Stimulated activated memory B cell treated with anti-CD40 and anti-IgM and Interleukin-4, amounts not matched to agents 10 μg/mL and 1 μg/mL and 100 μg/mL, for 72 hours (primary cell): Measurements from ENCODE around the gene ERMAP.

ENCODE experiments used
- ATAC-seq: fragments of 150-1000 bp; cut with Tn5 transposase; 2 replicates; pipeline ENCODE4 v1.10.0; 2021
- H3K27ac Mint-ChIP-seq: one replicate; pipeline ENCODE4 v1.8.0; 2022; ENCODE audit warnings: mild to moderate bottlenecking, mixed read lengths
- H3K27me3 Mint-ChIP-seq: one replicate; pipeline ENCODE4 v1.8.0; 2022; ENCODE audit warnings: mixed read lengths
- H3K36me3 Mint-ChIP-seq: one replicate; pipeline ENCODE4 v1.8.0; 2022; ENCODE audit warnings: mixed read lengths
- H3K4me1 Mint-ChIP-seq: one replicate; pipeline ENCODE4 v1.8.0; 2022; ENCODE audit warnings: mixed read lengths
- H3K4me3 Mint-ChIP-seq: one replicate; pipeline ENCODE4 v1.8.0; 2022; ENCODE audit warnings: mild to moderate bottlenecking, moderate library complexity, mixed read lengths
- H3K9me3 Mint-ChIP-seq: one replicate; pipeline ENCODE4 v1.8.0; 2022; ENCODE audit warnings: mixed read lengths

Gene ERMAP

GRCh38 chr1:42825036-42825851, 8.3 kb downstream of the ERMAP start:
- Mint-ChIP-seq H3K4me3 (no peak overlapping the region), H3K36me3 (peaks cover 4% of the 10 kb centered on the region), H3K4me1 (no peaks in the 10 kb centered on the region), H3K9me3 (no peaks in the 10 kb centered on the region), H3K27me3 (no peaks in the 10 kb centered on the region), H3K27ac (no peak overlapping the region)
- no peak for ATAC-seq

DNA sequence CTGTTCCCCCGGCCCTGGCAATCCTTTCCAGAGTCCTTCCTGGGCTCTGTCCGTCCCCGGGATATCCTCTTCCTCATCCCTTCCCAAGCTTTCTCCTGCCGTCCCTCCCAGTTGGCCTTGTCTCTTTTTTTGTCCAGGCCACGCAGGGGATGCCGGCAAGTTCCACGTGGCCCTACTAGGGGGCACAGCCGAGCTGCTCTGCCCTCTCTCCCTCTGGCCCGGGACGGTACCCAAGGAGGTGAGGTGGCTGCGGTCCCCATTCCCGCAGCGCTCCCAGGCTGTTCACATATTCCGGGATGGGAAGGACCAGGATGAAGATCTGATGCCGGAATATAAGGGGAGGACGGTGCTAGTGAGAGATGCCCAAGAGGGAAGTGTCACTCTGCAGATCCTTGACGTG, 13.7 kb downstream of the ERMAP start:
- Mint-ChIP-seq H3K4me1 (peaks cover 6% of the 10 kb centered on the region), H3K27me3 (no peaks in the 10 kb centered on the region), H3K9me3 (no peaks in the 10 kb centered on the region), H3K4me3 (no peak overlapping the region), H3K27ac (no peak overlapping the region), H3K36me3 (peaks cover 12% of the 10 kb centered on the region)
- ATAC-seq = no peak

DNA sequence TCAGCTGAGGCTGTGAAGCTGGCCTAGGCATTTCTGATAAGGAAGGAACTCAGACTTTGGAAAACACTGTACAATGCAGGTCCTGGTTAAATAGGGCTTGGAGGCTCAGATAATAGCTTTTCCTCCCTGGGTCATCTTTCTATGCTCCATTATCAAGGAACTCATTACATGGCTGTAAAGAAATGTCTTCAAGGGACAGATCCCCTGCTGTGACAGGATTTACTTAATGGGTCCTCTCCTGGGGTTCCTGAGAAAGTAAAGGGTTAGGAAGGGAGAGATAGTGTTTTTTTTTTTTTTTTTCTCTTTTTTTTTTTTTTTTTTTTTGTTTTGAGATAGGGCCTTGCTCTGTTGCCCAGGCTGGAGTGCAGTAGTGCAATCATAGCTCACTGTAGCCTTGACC, 14.4 kb downstream of the ERMAP start:
- no peak for ATAC-seq
- peaks cover 12% of the 10 kb centered on the region for H3K36me3 Mint-ChIP-seq
- peaks cover 6% of the 10 kb centered on the region for H3K4me1 Mint-ChIP-seq
- no peaks in the 10 kb centered on the region for H3K9me3 Mint-ChIP-seq
- no peak overlapping the region for H3K27ac Mint-ChIP-seq
- no peaks in the 10 kb centered on the region for H3K27me3 Mint-ChIP-seq
- H3K4me3 Mint-ChIP-seq = no peak overlapping the region

DNA sequence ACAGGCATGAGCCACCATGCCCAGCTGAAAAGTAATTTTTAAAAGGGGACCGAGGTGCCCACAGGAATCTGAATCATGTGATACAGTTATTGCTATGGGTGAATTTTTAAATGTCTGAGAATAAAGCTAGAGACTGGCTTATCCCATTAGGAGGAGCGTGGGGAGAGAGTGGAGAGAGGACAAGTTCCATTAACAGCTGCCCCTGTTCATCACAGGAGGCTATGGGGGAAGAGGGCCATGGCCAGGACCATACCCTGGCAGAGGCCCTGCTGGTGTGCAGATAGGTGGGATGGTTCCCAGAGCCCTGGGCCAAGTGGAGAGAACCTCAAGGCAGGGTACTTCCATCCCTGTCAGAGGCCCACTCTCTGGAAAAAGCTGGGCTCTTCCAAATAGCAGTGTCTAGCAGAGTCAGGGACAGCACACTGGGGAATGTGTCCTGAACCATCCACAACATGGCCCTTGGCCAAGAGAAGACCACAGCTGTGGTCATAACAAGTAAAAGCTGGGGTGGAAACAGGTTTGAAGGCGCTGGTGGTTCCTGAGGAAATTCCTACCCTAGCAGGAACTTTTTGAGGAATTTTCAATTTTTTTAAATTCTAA, 15.8 kb downstream of the ERMAP start:
- Mint-ChIP-seq H3K4me1 (peaks cover 9% of the 10 kb centered on the region), H3K27me3 (no peaks in the 10 kb centered on the region), H3K9me3 (no peaks in the 10 kb centered on the region), H3K4me3 (no peak overlapping the region), H3K27ac (no peak overlapping the region), H3K36me3 (peaks cover 12% of the 10 kb centered on the region)
- ATAC-seq = no peak

DNA sequence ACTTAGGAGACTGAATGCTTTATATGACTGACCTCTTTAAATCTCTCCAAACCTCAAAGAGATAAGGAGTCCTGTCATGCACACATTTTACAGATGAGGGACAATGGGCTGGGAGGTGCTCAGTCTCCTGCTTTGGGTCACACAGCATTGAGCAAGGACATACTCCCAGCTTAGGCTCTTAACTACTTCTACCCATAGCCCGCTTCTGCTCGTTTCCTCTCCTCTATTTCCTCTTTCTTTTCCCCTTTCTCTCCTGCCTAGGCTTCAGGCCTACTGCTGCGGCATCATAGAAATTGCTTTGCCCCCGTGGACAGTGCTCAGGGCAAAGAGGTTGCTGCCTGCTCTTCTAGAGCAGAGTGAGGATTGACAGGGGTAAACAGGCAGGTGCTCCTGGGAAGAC, 17.1 kb downstream of the ERMAP start:
- peaks cover 12% of the 10 kb centered on the region for H3K36me3 Mint-ChIP-seq
- no peak overlapping the region for H3K27ac Mint-ChIP-seq
- no peak overlapping the region for H3K4me3 Mint-ChIP-seq
- no peaks in the 10 kb centered on the region for H3K27me3 Mint-ChIP-seq
- no peaks in the 10 kb centered on the region for H3K9me3 Mint-ChIP-seq
- ATAC-seq = no peak
- peaks cover 20% of the 10 kb centered on the region for H3K4me1 Mint-ChIP-seq

DNA sequence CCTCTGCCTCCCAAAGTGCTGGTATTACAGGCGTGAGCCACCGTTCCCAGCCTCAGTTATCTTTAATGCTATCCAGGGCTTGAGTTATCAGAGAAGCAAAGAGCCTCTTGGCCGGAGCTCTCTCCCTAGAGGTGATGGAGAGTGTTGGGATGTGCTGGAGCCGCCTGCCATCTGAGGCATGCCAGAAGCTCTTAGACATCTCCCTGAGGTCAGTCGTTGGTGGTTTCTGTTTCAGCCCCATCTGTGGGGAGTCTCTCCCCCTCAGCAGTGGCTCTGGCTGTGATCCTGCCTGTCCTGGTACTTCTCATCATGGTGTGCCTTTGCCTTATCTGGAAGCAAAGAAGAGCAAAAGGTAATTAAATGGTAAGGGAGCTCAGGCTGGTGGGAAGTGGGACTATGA, 17.9 kb downstream of the ERMAP start:
- no peaks in the 10 kb centered on the region for H3K9me3 Mint-ChIP-seq
- no peak for ATAC-seq
- H3K27me3 Mint-ChIP-seq = no peaks in the 10 kb centered on the region
- H3K27ac Mint-ChIP-seq = no peak overlapping the region
- H3K4me3 Mint-ChIP-seq = no peak overlapping the region
- peaks cover 12% of the 10 kb centered on the region for H3K36me3 Mint-ChIP-seq
- H3K4me1 Mint-ChIP-seq = peaks cover 20% of the 10 kb centered on the region

DNA sequence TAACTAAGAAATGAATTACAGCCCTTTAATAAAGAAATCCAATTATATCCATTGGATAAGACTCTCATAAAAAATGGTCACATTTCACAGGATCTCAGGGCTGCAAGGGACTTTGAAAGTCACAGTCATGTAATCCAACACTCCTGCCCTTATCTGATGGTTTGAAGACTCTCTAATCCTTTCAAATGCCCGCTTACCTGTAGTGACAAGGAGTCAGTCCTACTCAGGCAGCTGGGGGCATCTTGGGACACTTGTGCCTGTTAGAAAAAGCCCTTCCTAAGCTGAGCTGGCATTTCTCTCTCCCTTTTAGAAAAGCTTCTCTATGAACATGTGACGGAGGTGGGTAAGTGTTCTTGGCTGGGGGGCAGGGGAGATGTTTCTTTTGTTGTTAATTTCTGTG, 18.5 kb downstream of the ERMAP start:
- Mint-ChIP-seq H3K4me1 (peaks cover 20% of the 10 kb centered on the region), H3K27ac (no peak overlapping the region)
- no peak for ATAC-seq

GRCh38 chr1:42837709-42838108, 20.8 kb downstream of the ERMAP start:
- Mint-ChIP-seq H3K4me1 (peaks cover 20% of the 10 kb centered on the region), H3K9me3 (no peaks in the 10 kb centered on the region), H3K27ac (peak overlapping the region; percentile 20), H3K27me3 (no peaks in the 10 kb centered on the region), H3K36me3 (peaks cover 8% of the 10 kb centered on the region), H3K4me3 (no peak overlapping the region)
- no peak for ATAC-seq

More for the DNA sequence above, 18.5 kb downstream of the ERMAP start:
- Mint-ChIP-seq H3K9me3 (no peaks in the 10 kb centered on the region), H3K27me3 (no peaks in the 10 kb centered on the region), H3K36me3 (peaks cover 7% of the 10 kb centered on the region), H3K4me3 (no peak overlapping the region)

- peak overlapping the region; percentile 20 for H3K27ac Mint-ChIP-seq
- no peak overlapping the region for H3K4me3 Mint-ChIP-seq
- peaks cover 20% of the 10 kb centered on the region for H3K4me1 Mint-ChIP-seq
- no peaks in the 10 kb centered on the region for H3K9me3 Mint-ChIP-seq
- peaks cover 17% of the 10 kb centered on the region for H3K36me3 Mint-ChIP-seq
- ATAC-seq = peak; percentile 70
- no peaks in the 10 kb centered on the region for H3K27me3 Mint-ChIP-seq
Observed at GRCh38 chr1:42838482-42839190, 21.7 kb downstream of the ERMAP start.

GRCh38 chr1:42841010-42841409, 24.1 kb downstream of the ERMAP start:
- H3K4me3 Mint-ChIP-seq = no peak overlapping the region
- H3K27ac Mint-ChIP-seq = no peak overlapping the region
- peaks cover 14% of the 10 kb centered on the region for H3K4me1 Mint-ChIP-seq
- no peaks in the 10 kb centered on the region for H3K27me3 Mint-ChIP-seq
- no peak for ATAC-seq
- H3K36me3 Mint-ChIP-seq = peaks cover 19% of the 10 kb centered on the region
- no peaks in the 10 kb centered on the region for H3K9me3 Mint-ChIP-seq

DNA sequence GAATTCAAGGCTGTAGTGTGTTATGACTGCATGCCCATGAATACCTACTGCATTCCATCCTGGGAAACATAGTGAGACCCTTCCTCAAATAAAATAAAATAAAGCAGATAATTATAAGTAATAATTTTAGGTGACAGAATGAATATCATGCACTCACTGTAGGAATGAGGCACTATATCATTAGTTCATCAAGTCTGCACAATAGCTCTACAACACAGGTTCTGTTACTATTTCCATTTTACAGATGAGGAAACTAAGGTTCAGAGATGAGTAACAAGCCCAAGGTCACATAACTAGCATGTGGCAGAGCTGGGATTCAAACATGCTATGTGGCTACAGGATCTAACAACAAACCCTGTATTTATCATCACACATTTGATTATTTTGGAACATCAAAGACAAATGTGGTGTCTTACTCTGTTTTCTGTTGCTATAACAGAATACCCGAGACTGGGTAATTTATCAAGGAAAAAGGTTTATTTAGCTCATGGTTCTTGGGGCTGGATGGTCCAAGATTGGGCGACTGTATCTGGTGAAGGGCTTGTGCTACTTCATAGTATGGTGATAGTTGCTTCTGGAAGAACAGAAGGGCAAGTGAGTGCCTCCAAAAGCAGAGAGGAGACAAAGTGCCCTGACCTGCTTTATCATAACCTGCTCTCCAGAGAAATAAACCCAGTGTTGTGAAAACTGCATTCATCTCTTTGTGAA, 24.7 kb downstream of the ERMAP start:
- H3K27me3 Mint-ChIP-seq = no peaks in the 10 kb centered on the region
- no peak for ATAC-seq
- peaks cover 19% of the 10 kb centered on the region for H3K36me3 Mint-ChIP-seq
- H3K27ac Mint-ChIP-seq = no peak overlapping the region
- H3K4me3 Mint-ChIP-seq = no peak overlapping the region
- H3K4me1 Mint-ChIP-seq = peaks cover 14% of the 10 kb centered on the region
- H3K9me3 Mint-ChIP-seq = no peaks in the 10 kb centered on the region

- peaks cover 19% of the 10 kb centered on the region for H3K4me1 Mint-ChIP-seq
- H3K27ac Mint-ChIP-seq = no peak overlapping the region
- no peak overlapping the region for H3K4me3 Mint-ChIP-seq
- H3K36me3 Mint-ChIP-seq = peaks cover 22% of the 10 kb centered on the region
- H3K27me3 Mint-ChIP-seq = no peaks in the 10 kb centered on the region
- H3K9me3 Mint-ChIP-seq = no peaks in the 10 kb centered on the region
- ATAC-seq = no peak
Observed at GRCh38 chr1:42844592-42845140, 27.7 kb downstream of the ERMAP start.

GRCh38 chr1:42845193-42845592, 28.3 kb downstream of the ERMAP start:
- Mint-ChIP-seq H3K27me3 (no peaks in the 10 kb centered on the region), H3K27ac (no peak overlapping the region), H3K4me3 (no peak overlapping the region), H3K4me1 (peaks cover 19% of the 10 kb centered on the region), H3K9me3 (peaks cover 3% of the 10 kb centered on the region), H3K36me3 (peaks cover 27% of the 10 kb centered on the region)
- ATAC-seq = no peak

DNA sequence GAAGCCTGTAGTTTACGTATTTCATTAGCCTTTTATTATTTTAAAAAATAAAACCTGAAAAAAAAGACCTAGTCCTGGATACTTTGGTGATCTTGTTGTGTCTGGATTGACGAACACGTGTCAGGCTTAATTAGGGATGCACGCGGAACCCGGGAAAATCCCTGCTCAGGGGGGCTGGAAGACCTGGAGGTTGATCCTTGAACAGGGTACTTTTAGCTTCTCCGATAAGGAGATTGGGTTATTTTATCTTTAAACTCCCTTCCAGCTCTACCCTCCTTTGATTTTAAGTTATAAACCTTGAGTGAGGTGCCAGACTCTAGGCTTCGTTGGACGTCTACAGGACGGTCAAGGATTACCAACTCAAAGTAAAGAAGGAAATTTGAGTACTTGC, 28.9 kb downstream of the ERMAP start:
- peak overlapping the region; percentile 86 for H3K4me3 Mint-ChIP-seq
- ATAC-seq = peak; percentile 38
- peak overlapping the region; percentile 65 for H3K27ac Mint-ChIP-seq
- peaks cover 19% of the 10 kb centered on the region for H3K4me1 Mint-ChIP-seq
- peaks cover 26% of the 10 kb centered on the region for H3K36me3 Mint-ChIP-seq
- peaks cover 3% of the 10 kb centered on the region for H3K9me3 Mint-ChIP-seq
- no peaks in the 10 kb centered on the region for H3K27me3 Mint-ChIP-seq
